IMR-90 (cell line): ENCODE data around the gene NTRK2. TPM values are rescaled to one million over a fixed set of nuclear protein-coding genes. Genes with fewer than 3 reads are reported as not detected.

Source experiments
- ATAC-seq: fragments of 200-7000 bp; cut with Tn5 transposase; 2 replicates; pipeline ENCODE4 v1.9.1; 2020; ENCODE audit warnings: low read depth, mild to moderate bottlenecking, moderate library complexity
- BruUV-seq: library from RNA; stranded (reverse); fragments of 400-500 nt; replicated peaks from 2 replicates; lab custom pipeline; 2021; lab: Mats Ljungman, UMichigan
- CTCF ChIA-PET: fragments of 300-600 bp; formaldehyde crosslinking; extraction: SDS; loops from one replicate; lab custom pipeline; 2021; ENCODE audit warnings: antibody characterized with exemption; lab: Yijun Ruan, JAX
- POLR2A ChIA-PET: fragments of 300-600 bp; sonication (Branson Sonifier 250); formaldehyde crosslinking; loops from one replicate; lab custom pipeline; 2022; ENCODE audit warnings: antibody characterized with exemption; ENCODE audit not compliant: unreplicated experiment; lab: Charles Lee
- DNase-seq: peaks from one replicate; pipeline ENCODE4 v3.0.0; 2013
- H2AFZ ChIP-seq: replicated peaks from 2 replicates; pipeline ENCODE3; 2013; ENCODE audit warnings: low read length, mild to moderate bottlenecking; ENCODE audit not compliant: poor library complexity
- H2AK5ac ChIP-seq: 2 replicates; pipeline ENCODE4 v1.6.1; 2013; ENCODE audit warnings: low read depth, low read length, inconsistent platforms
- H2AK9ac ChIP-seq: replicated peaks from 2 replicates; pipeline ENCODE3; 2013; ENCODE audit warnings: mild to moderate bottlenecking, low read depth, low read length, moderate library complexity; ENCODE audit not compliant: poor library complexity
- H2BK120ac ChIP-seq: 2 replicates; pipeline ENCODE4 v1.6.1; 2013; ENCODE audit warnings: low read depth, low read length, inconsistent platforms
- H2BK15ac ChIP-seq: 3 replicates; pipeline ENCODE4 v1.6.1; 2013; ENCODE audit warnings: low read depth, low read length, inconsistent platforms
- H2BK20ac ChIP-seq: 2 replicates; pipeline ENCODE4 v1.6.1; 2013; ENCODE audit warnings: low read depth, mild to moderate bottlenecking, inconsistent platforms, low read length, moderate library complexity
- H2BK5ac ChIP-seq: 2 replicates; pipeline ENCODE4 v1.6.1; 2013; ENCODE audit warnings: mild to moderate bottlenecking, low read depth, low read length, inconsistent platforms; ENCODE audit not compliant: poor library complexity, severe bottlenecking
- H3K14ac ChIP-seq: replicated peaks from 2 replicates; pipeline ENCODE4 v1.6.1; 2013; ENCODE audit warnings: low read depth, low read length, inconsistent platforms
- H3K18ac ChIP-seq: 2 replicates; pipeline ENCODE4 v1.6.1; 2013; ENCODE audit warnings: low read depth, low read length, control low read depth
- H3K23ac ChIP-seq: 2 replicates; pipeline ENCODE4 v1.6.1; 2013; ENCODE audit warnings: low read depth, low read length, inconsistent platforms
- H3K27ac ChIP-seq: 2 replicates; pipeline ENCODE4 v1.5.1; 2013; ENCODE audit warnings: mild to moderate bottlenecking, control low read depth, low read length; ENCODE audit not compliant: insufficient read depth
- H3K27me3 ChIP-seq: 2 replicates; pipeline ENCODE4 v1.6.1; 2013; ENCODE audit warnings: low read length; ENCODE audit not compliant: control insufficient read depth, insufficient read depth
- H3K36me3 ChIP-seq: 2 replicates; pipeline ENCODE4 v1.6.1; 2013; ENCODE audit warnings: low read length, mixed read lengths; ENCODE audit not compliant: control insufficient read depth, insufficient read depth
- H3K4ac ChIP-seq: 2 replicates; pipeline ENCODE4 v1.6.1; 2013; ENCODE audit warnings: low read depth, low read length, inconsistent platforms
- H3K4me1 ChIP-seq: 2 replicates; pipeline ENCODE4 v1.6.1; 2013; ENCODE audit warnings: low read length, mixed read lengths; ENCODE audit not compliant: control insufficient read depth, insufficient read depth
- H3K4me2 ChIP-seq: 2 replicates; pipeline ENCODE4 v1.6.1; 2013; ENCODE audit warnings: low read depth, mild to moderate bottlenecking, control low read depth, low read length, moderate library complexity
- H3K4me3 ChIP-seq: 2 replicates; pipeline ENCODE4 v1.5.1; 2013; ENCODE audit warnings: low read depth, mild to moderate bottlenecking, control low read depth, low read length, moderate library complexity; ENCODE audit not compliant: insufficient read depth
- H3K56ac ChIP-seq: 2 replicates; pipeline ENCODE4 v1.6.1; 2013; ENCODE audit warnings: low read length, inconsistent platforms; ENCODE audit not compliant: insufficient read depth; ENCODE audit errors: extremely low read depth
- H3K79me1 ChIP-seq, 2 experiments: 2 replicates each; pipeline ENCODE4 v1.6.1; 2013; ENCODE audit warnings: low read length in 2 of 2, inconsistent platforms in 1 of 2, low read depth in 1 of 2
- H3K9ac ChIP-seq: 2 replicates; pipeline ENCODE4 v1.6.1; 2013; ENCODE audit warnings: low read depth, low read length, control low read depth
- H3K9me1 ChIP-seq: 2 replicates; pipeline ENCODE4 v1.6.1; 2013; ENCODE audit warnings: low read length, inconsistent platforms; ENCODE audit not compliant: insufficient read depth
- H3K9me3 ChIP-seq: 2 replicates; pipeline ENCODE4 v1.6.1; 2013; ENCODE audit warnings: low read length; ENCODE audit not compliant: control insufficient read depth, insufficient read depth
- H4K20me1 ChIP-seq: 2 replicates; pipeline ENCODE4 v1.6.1; 2013; ENCODE audit warnings: low read length, inconsistent platforms; ENCODE audit not compliant: insufficient read depth
- H4K5ac ChIP-seq: 2 replicates; pipeline ENCODE4 v1.6.1; 2013; ENCODE audit warnings: mild to moderate bottlenecking, low read depth, low read length, control low read depth
- H4K8ac ChIP-seq, 2 experiments: 2 replicates each; pipeline ENCODE4 v1.6.1; 2013; ENCODE audit warnings: low read depth in 2 of 2, low read length in 2 of 2, control low read depth in 1 of 2, inconsistent platforms in 1 of 2
- H4K91ac ChIP-seq: 2 replicates; pipeline ENCODE4 v1.6.1; 2013; ENCODE audit warnings: low read depth, low read length, inconsistent platforms; ENCODE audit not compliant: insufficient read depth
- MAFK ChIP-seq: IDR thresholded peaks from 2 replicates; pipeline ENCODE4 v1.6.1; 2012; ENCODE audit warnings: low read depth, low read length, improper control_type of control experiment
- MAZ ChIP-seq: IDR thresholded peaks from 2 replicates; pipeline ENCODE4 v1.6.1; 2012; ENCODE audit warnings: low read depth, mild to moderate bottlenecking, low read length, improper control_type of control experiment, moderate library complexity, borderline replicate concordance
- MXI1 ChIP-seq: IDR thresholded peaks from 2 replicates; pipeline ENCODE4 v1.6.1; 2012; ENCODE audit warnings: low read depth, mild to moderate bottlenecking, low read length, moderate library complexity, borderline replicate concordance
- POLR2A ChIP-seq: IDR thresholded peaks from 2 replicates; pipeline ENCODE4 v1.6.1; 2012; ENCODE audit warnings: mild to moderate bottlenecking, low read depth, low read length
- RCOR1 ChIP-seq: IDR thresholded peaks from 2 replicates; pipeline ENCODE4 v1.6.1; 2012; ENCODE audit warnings: mild to moderate bottlenecking, low read length, improper control_type of control experiment; ENCODE audit not compliant: insufficient replicate concordance
- RFX5 ChIP-seq: IDR thresholded peaks from 2 replicates; pipeline ENCODE4 v1.8.0; 2012; ENCODE audit warnings: low read depth, mild to moderate bottlenecking, low read length, moderate library complexity
- SMC3 ChIP-seq: fragments of 150-350 bp; IDR thresholded peaks from 2 replicates; pipeline ENCODE4 v1.6.1; 2016; ENCODE audit warnings: low read depth, mild to moderate bottlenecking, antibody characterized with exemption, low read length, moderate library complexity
- WGBS, 2 experiments: methylation state at CpG; one replicate each; pipeline versions ENCODE4 v1.1.5 to v1.1.7; 2013; ENCODE audit warnings: missing lambda C conversion rate in 2 of 2; ENCODE audit not compliant: insufficient read length in 1 of 2; ENCODE audit errors: extremely low coverage in 2 of 2; 5-methylcytosine and 5-hydroxymethylcytosine counted together
- dilution Hi-C: fragments of 300-500 bp; cut with HindIII; formaldehyde crosslinking; loops from one replicate; pipeline ENCODE4 v1.14.3; 2018; ENCODE audit warnings: low sequenced_read_pairs; ENCODE audit not compliant: unreplicated experiment
- in situ Hi-C: fragments of 300-500 bp; cut with MboI; formaldehyde crosslinking; loops from 3 replicates; pipeline ENCODE4 v1.14.3; 2019; ENCODE audit warnings: low sequenced_read_pairs, inconsistent platforms, mixed read lengths
- intact Hi-C: fragments of 100-400 bp; cut with micrococcal nuclease; formaldehyde crosslinking; loops from 2 replicates; pipeline ENCODE4 v1.10.0; 2022
- polyA plus RNA-seq, 3 experiments: library from polyadenylated mRNA; depleted of rRNA; stranded (reverse); fragments of >200 nt; gene quantifications; 2 replicates each; pipeline ENCODE4 v1.2.3, GENCODE V29; 2012; ENCODE audit warnings: low replicate concordance in 1 of 3
- total RNA-seq: library from RNA; depleted of rRNA; stranded (reverse); fragments of >200 nt; gene quantifications from 2 replicates; pipeline ENCODE4 v1.2.3, GENCODE V29; 2012
- TF ChIP-seq, protein P1 (sequence below): fragments of 150-350 bp; IDR thresholded peaks from 2 replicates; pipeline ENCODE4 v1.6.1; 2016; ENCODE audit warnings: low read depth, mild to moderate bottlenecking, low read length, moderate library complexity, borderline replicate concordance

NTRK2 gene
- total and polyA plus RNA-seq, 2 of the 4 experiments (the other 2 are of a cell fraction), result under 0.01 to 0.02 TPM

DNA sequence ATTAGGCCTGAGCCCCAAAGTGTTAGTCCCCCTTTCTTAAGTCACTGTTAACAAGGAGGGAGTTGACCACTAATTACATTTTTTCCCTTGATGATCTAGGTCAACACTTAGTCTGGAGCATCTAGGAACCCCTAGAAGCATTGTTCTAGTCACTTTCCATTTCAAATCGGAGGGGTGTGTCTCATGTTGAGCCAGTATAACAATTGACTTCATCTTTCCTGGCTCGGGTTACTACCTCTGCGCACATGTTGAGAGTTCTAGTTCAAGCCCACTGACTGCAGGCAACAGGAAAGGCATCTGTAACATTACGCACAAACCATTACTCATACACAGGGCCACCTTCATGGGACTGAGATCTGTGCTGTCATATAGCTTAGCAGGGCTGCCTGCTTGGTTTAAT lies 164.9 kb downstream of the NTRK2 start:
- dilution Hi-C loops (no loop called here), in situ Hi-C loops (no loop called here), intact Hi-C loops (no loop called here)
- TF ChIP-seq POLR2A, result no peak
- TF ChIP-seq MXI1, result no peak
- TF ChIP-seq, protein P1, sequence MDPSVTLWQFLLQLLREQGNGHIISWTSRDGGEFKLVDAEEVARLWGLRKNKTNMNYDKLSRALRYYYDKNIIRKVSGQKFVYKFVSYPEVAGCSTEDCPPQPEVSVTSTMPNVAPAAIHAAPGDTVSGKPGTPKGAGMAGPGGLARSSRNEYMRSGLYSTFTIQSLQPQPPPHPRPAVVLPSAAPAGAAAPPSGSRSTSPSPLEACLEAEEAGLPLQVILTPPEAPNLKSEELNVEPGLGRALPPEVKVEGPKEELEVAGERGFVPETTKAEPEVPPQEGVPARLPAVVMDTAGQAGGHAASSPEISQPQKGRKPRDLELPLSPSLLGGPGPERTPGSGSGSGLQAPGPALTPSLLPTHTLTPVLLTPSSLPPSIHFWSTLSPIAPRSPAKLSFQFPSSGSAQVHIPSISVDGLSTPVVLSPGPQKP, result no peak
- no peak for TF ChIP-seq MAZ
- TF ChIP-seq RCOR1, result no peak
- TF ChIP-seq RFX5, result no peak
- TF ChIP-seq SMC3, result no peak
- no peak for TF ChIP-seq MAFK
- Histone ChIP-seq H3K4me3 (no peak overlapping the region), H3K14ac (no peak overlapping the region), H3K4ac (no peak overlapping the region), H2BK15ac (no peak overlapping the region), H2BK5ac (no peak overlapping the region), H3K56ac (no peak overlapping the region), H4K91ac (no peak overlapping the region), H3K4me2 (no peak overlapping the region), H3K23ac (no peak overlapping the region), H3K79me1 (no peaks in the 10 kb centered on the region), H2AK9ac (no peak overlapping the region), H2BK120ac (no peak overlapping the region), H3K9me3 (peaks cover 3% of the 10 kb centered on the region; the same call in 1 of the 2 replicates), H4K5ac (no peak overlapping the region), H3K9ac (no peak overlapping the region), H3K36me3 (no peaks in the 10 kb centered on the region), H2AK5ac (no peak overlapping the region), H2AFZ (no peak overlapping the region), H3K27me3 (no peaks in the 10 kb centered on the region), H3K4me1 (no peaks in the 10 kb centered on the region), H3K18ac (no peak overlapping the region), H4K20me1 (no peaks in the 10 kb centered on the region), H3K27ac (no peak overlapping the region), H4K8ac (no peak overlapping the region), H2BK20ac (no peak overlapping the region), H3K9me1 (no peaks in the 10 kb centered on the region)
- BruUV-seq, result no TSS peak
- ChIA-PET CTCF (no interaction called here), POLR2A (no interaction called here)
- ATAC-seq (no peak), DNase-seq (no peak)
- whole genome bisulfite sequencing, 2 experiments, result no CpG with 5 or more reads among the region's 4 CpGs
